HepG2 (cell line): ENCODE data around the gene GDPGP1. TPM values are rescaled to one million over a fixed set of nuclear protein-coding genes. Genes with fewer than 3 reads are reported as not detected.

Source experiments
- ATAC-seq: fragments of 200-7000 bp; cut with Tn5 transposase; 3 replicates; pipeline ENCODE4 v1.9.1; 2020; ENCODE audit warnings: mild to moderate bottlenecking, moderate library complexity
- BruUV-seq: library from RNA; stranded (reverse); fragments of 400-500 nt; replicated peaks from 2 replicates; lab custom pipeline; 2021; lab: Mats Ljungman, UMichigan
- CTCF ChIA-PET: fragments of 300-600 bp; formaldehyde crosslinking; extraction: SDS; loops from one replicate; lab custom pipeline; 2021; ENCODE audit warnings: low total read pairs, inconsistent platforms, low intra/inter-chr PET ratio; lab: Yijun Ruan, JAX
- POLR2A ChIA-PET: fragments of 350-600 bp; sonication (Branson Sonifier 250); formaldehyde crosslinking; loops from one replicate; lab custom pipeline; 2020; ENCODE audit warnings: antibody characterized with exemption, inconsistent platforms; lab: Yijun Ruan, JAX
- DNase-seq: peaks from one replicate; pipeline ENCODE4 v3.0.0-alpha.2; 2015; ENCODE audit warnings: low spot score
- FAIRE-seq: peaks from 3 replicates; lab custom pipeline; 2011; peaks lifted over from hg19 to GRCh38; lab: Jason Lieb, UNC
- H2AFZ ChIP-seq: one replicate; pipeline ENCODE4 v1.6.1; 2011; ENCODE audit warnings: low read length, inconsistent platforms
- H3K27ac ChIP-seq: fragments of 300-600 bp; 3 replicates; pipeline ENCODE4 v1.8.0; 2011; ENCODE audit warnings: mixed run types, mild to moderate bottlenecking, mixed read lengths, low read length, inconsistent platforms; ENCODE audit not compliant: insufficient read depth; ENCODE audit errors: extremely low read length
- H3K27me3 ChIP-seq, 2 experiments: fragments of 200-600 bp in 1 of 2; 2 replicates in 1 of 2; 3 replicates in 1 of 2; pipeline versions ENCODE4 v1.6.0 to v1.8.0; 2011; ENCODE audit warnings: low read length in 2 of 2, mild to moderate bottlenecking in 2 of 2, moderate library complexity in 2 of 2, inconsistent platforms in 1 of 2; ENCODE audit not compliant: insufficient read depth in 2 of 2, control insufficient read depth in 1 of 2
- H3K36me3 ChIP-seq, 2 experiments: fragments of 200-600 bp in 1 of 2; replicated peaks in 1 of 2; 2 replicates in 1 of 2; 3 replicates in 1 of 2; pipeline versions ENCODE4 v1.5.1 to v1.8.0; 2011; ENCODE audit warnings: low read length in 2 of 2, inconsistent platforms in 1 of 2; ENCODE audit not compliant: insufficient read depth in 2 of 2, control insufficient read depth in 1 of 2
- H3K4me1 ChIP-seq: 2 replicates; pipeline ENCODE4 v1.5.1; 2012; ENCODE audit warnings: low read length, inconsistent platforms; ENCODE audit not compliant: insufficient read depth
- H3K4me2 ChIP-seq: 2 replicates; pipeline ENCODE4 v1.6.0; 2011; ENCODE audit warnings: low read depth, low read length, inconsistent platforms
- H3K4me3 ChIP-seq, 3 experiments: fragments of 200-600 bp in 1 of 3; sonication (generic), shearing (Covaris generic) in 1 of 3; replicated peaks in 1 of 3; 2 replicates each; pipeline ENCODE4 v1.5.1; 2011 to 2016; ENCODE audit warnings: low read length in 3 of 3, inconsistent platforms in 2 of 3, low read depth in 2 of 3, mild to moderate bottlenecking in 2 of 3, control low read depth in 1 of 3, mixed read lengths in 1 of 3; ENCODE audit not compliant: insufficient read depth in 1 of 3
- H3K79me2 ChIP-seq: one replicate; pipeline ENCODE4 v1.6.1; 2011; ENCODE audit warnings: low read length, inconsistent platforms; ENCODE audit not compliant: insufficient read depth
- H3K9ac ChIP-seq: 2 replicates; pipeline ENCODE4 v1.6.0; 2011; ENCODE audit warnings: mild to moderate bottlenecking, low read depth, low read length, inconsistent platforms; ENCODE audit not compliant: insufficient read depth
- H3K9me3 ChIP-seq: 2 replicates; pipeline ENCODE4 v1.5.1; 2012; ENCODE audit warnings: mild to moderate bottlenecking, low read length
- H4K20me1 ChIP-seq: 2 replicates; pipeline ENCODE4 v1.6.0; 2011; ENCODE audit warnings: inconsistent platforms, mild to moderate bottlenecking, low read length, moderate library complexity; ENCODE audit not compliant: insufficient read depth
- AGO2 ChIP-seq: fragments of 200-400 bp; formaldehyde crosslinking; optimal IDR thresholded peaks from 2 replicates; pipeline ENCODE3; 2017; ENCODE audit warnings: mild to moderate bottlenecking, low read depth, low read length, moderate library complexity
- WGBS: methylation state at CpG from one replicate; pipeline ENCODE4 v1.1.6; 2017; ENCODE audit warnings: low lambda C conversion rate; 5-methylcytosine and 5-hydroxymethylcytosine counted together
- in situ Hi-C: cut with HindIII; loops from 2 replicates; pipeline ENCODE4 v1.10.0; 2017; ENCODE audit warnings: low pct_unique_long_range_greater_than_20kb; ENCODE audit not compliant: extremely low pct_ligation_motif_present
- intact Hi-C: fragments of 100-400 bp; cut with micrococcal nuclease; formaldehyde crosslinking; loops from one replicate; pipeline ENCODE4 v1.10.0; 2022; ENCODE audit not compliant: unreplicated experiment
- polyA plus RNA-seq, 8 experiments: library from polyadenylated mRNA; depleted of rRNA in 3 of 8; stranded (reverse) in 7 of 8; unstranded in 1 of 8; fragments of >200 nt; fragmentation: Illumina TruSeq in 4 of 8; extraction: Trizol in 4 of 8; gene quantifications; 2 replicates each; pipeline versions ENCODE4 v1.2.1 to v1.2.3, GENCODE V29; 2011 to 2016; ENCODE audit warnings: low read depth in 4 of 8, missing spikeins in 1 of 8, mixed read lengths in 1 of 8; ENCODE audit not compliant: insufficient read depth in 1 of 8
- total RNA-seq, 5 experiments: library from RNA; depleted of rRNA; stranded (reverse); fragments of >200 nt; fragmentation: Illumina TruSeq; extraction: Trizol; gene quantifications; 2 replicates each; pipeline ENCODE4 v1.2.3, GENCODE V29; 2016; ENCODE audit warnings: low read depth in 1 of 5
- TF ChIP-seq, protein P1 (sequence below): IDR thresholded peaks from 2 replicates; pipeline ENCODE4 v1.6.1; 2016; ENCODE audit warnings: low read depth, missing genetic modification reagents, missing compliant biosample characterization
- TF ChIP-seq, protein P2 (sequence below): IDR thresholded peaks from 2 replicates; pipeline ENCODE4 v1.6.1; 2018; ENCODE audit warnings: missing genetic modification reagents

The GDPGP1 gene
- total and polyA plus RNA-seq, 2 of the 13 experiments (the other 11 are each of a cell fraction or from before 2014, with no cell fraction given): 1.5 to 4.3 TPM

DNA sequence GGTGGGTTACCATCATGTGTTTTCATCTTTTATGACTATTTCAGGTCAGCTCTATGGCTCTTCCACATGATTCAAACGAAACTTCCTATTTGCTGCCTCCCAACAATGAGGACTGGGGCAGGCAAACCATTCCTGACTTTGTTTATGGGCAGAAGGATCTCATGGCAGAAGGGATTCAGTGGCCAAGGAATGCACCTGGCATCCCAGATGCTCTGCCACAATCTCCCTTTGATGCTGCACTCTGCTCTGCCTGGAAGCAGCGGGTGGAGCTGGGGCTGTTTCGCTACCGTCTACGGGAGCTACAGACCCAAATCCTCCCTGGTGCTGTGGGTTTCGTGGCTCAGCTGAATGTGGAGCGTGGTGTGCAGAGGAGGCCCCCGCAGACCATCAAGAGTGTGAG, 6.8 kb downstream of the GDPGP1 start (continued):
- TF ChIP-seq, protein P1, sequence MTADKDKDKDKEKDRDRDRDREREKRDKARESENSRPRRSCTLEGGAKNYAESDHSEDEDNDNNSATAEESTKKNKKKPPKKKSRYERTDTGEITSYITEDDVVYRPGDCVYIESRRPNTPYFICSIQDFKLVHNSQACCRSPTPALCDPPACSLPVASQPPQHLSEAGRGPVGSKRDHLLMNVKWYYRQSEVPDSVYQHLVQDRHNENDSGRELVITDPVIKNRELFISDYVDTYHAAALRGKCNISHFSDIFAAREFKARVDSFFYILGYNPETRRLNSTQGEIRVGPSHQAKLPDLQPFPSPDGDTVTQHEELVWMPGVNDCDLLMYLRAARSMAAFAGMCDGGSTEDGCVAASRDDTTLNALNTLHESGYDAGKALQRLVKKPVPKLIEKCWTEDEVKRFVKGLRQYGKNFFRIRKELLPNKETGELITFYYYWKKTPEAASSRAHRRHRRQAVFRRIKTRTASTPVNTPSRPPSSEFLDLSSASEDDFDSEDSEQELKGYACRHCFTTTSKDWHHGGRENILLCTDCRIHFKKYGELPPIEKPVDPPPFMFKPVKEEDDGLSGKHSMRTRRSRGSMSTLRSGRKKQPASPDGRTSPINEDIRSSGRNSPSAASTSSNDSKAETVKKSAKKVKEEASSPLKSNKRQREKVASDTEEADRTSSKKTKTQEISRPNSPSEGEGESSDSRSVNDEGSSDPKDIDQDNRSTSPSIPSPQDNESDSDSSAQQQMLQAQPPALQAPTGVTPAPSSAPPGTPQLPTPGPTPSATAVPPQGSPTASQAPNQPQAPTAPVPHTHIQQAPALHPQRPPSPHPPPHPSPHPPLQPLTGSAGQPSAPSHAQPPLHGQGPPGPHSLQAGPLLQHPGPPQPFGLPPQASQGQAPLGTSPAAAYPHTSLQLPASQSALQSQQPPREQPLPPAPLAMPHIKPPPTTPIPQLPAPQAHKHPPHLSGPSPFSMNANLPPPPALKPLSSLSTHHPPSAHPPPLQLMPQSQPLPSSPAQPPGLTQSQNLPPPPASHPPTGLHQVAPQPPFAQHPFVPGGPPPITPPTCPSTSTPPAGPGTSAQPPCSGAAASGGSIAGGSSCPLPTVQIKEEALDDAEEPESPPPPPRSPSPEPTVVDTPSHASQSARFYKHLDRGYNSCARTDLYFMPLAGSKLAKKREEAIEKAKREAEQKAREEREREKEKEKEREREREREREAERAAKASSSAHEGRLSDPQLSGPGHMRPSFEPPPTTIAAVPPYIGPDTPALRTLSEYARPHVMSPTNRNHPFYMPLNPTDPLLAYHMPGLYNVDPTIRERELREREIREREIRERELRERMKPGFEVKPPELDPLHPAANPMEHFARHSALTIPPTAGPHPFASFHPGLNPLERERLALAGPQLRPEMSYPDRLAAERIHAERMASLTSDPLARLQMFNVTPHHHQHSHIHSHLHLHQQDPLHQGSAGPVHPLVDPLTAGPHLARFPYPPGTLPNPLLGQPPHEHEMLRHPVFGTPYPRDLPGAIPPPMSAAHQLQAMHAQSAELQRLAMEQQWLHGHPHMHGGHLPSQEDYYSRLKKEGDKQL: no peak

DNA sequence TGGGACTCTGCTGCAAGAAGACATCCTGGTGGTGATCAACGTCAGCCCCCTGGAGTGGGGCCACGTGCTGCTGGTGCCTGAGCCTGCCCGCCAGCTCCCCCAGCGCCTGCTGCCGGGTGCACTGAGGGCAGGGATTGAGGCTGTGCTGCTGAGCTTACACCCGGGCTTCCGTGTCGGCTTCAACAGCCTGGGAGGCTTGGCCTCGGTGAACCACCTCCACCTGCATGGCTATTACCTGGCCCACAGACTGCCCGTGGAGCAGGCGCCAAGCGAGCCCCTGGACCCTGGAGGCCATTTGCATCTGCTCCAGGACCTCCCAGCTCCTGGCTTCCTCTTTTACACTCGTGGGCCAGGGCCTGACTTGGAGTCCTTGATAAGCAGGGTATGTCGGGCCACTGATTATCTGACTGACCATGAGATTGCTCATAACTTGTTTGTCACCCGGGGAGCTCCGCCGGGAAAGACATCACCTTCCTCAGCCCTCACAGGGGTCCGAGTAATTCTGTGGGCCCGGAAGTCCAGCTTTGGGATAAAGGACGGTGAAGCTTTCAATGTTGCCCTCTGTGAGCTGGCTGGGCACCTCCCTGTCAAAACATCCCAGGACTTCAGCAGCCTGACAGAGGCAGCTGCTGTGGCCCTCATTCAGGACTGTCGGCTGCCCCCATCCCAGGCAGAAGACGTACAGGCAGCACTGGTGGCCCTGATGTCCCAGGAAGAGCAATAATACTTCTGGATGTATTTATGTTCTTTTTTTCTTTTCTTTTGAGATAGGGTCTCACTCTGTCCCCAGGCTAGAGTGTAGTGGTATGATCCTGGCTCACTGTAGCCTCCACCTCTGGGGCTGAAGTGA, 7.6 kb downstream of the GDPGP1 start:
- WGBS: 94% methylated on average over 2 of the region's 22 CpGs
- Histone ChIP-seq H3K9me3 (no peaks in the 10 kb centered on the region), H3K4me1 (peaks cover 16% of the 10 kb centered on the region), H3K79me2 (no peaks in the 10 kb centered on the region), H3K36me3 (peaks cover 0 to 12% of the 10 kb centered on the region in 2 experiments; a peak in 2 of 5 replicates), H3K9ac (no peak overlapping the region), H4K20me1 (no peaks in the 10 kb centered on the region), H3K4me3 (no peak overlapping the region), H3K27ac (no peak overlapping the region), H3K27me3 (no peaks in the 10 kb centered on the region), H3K4me2 (no peak overlapping the region), H2AFZ (no peak overlapping the region)
- ATAC-seq (no peak; the same call in 2 of the 3 replicates), FAIRE-seq (no peak), DNase-seq (no peak)
- CTCF ChIA-PET: no interaction called here
- POLR2A ChIA-PET: interaction anchor here (1.5 kb wide), 1 partner anchor 13 kb away, joined by 3 read pairs; no protein-coding TSS in a partner anchor
- intact Hi-C loops (no loop called here), in situ Hi-C loops (no loop called here)
- TF ChIP-seq, protein P2, sequence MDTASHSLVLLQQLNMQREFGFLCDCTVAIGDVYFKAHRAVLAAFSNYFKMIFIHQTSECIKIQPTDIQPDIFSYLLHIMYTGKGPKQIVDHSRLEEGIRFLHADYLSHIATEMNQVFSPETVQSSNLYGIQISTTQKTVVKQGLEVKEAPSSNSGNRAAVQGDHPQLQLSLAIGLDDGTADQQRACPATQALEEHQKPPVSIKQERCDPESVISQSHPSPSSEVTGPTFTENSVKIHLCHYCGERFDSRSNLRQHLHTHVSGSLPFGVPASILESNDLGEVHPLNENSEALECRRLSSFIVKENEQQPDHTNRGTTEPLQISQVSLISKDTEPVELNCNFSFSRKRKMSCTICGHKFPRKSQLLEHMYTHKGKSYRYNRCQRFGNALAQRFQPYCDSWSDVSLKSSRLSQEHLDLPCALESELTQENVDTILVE (CRISPR knock-in tag): no peak
- TF ChIP-seq AGO2: peak; percentile 34
- no TSS peak for BruUV-seq
